Adipocyte (in vitro differentiated cells): ENCODE results near the gene GDF11.

Experiments used
- DNase-seq: peaks from one replicate; pipeline ENCODE4 v3.0.0-alpha.2; 2015; ENCODE audit warnings: low read depth
- H3K27me3 ChIP-seq: replicated peaks from 2 replicates; pipeline ENCODE4 v1.7.0; 2013; ENCODE audit warnings: mild to moderate bottlenecking, low read length, moderate library complexity; ENCODE audit not compliant: control insufficient read depth, insufficient read depth
- H3K36me3 ChIP-seq: 2 replicates; pipeline ENCODE4 v1.7.0; 2013; ENCODE audit warnings: low read length, mild to moderate bottlenecking, moderate library complexity; ENCODE audit not compliant: control insufficient read depth, insufficient read depth, severe bottlenecking
- H3K4me1 ChIP-seq: 2 replicates; pipeline ENCODE4 v1.7.0; 2013; ENCODE audit warnings: mild to moderate bottlenecking, low read length, moderate library complexity; ENCODE audit not compliant: control insufficient read depth, insufficient read depth
- H3K4me3 ChIP-seq: 2 replicates; pipeline ENCODE4 v1.7.0; 2013; ENCODE audit warnings: mild to moderate bottlenecking, low read length, moderate library complexity
- H3K9ac ChIP-seq: 2 replicates; pipeline ENCODE4 v1.7.0; 2013; ENCODE audit warnings: mild to moderate bottlenecking, low read length, moderate library complexity
- H3K9me3 ChIP-seq: 2 replicates; pipeline ENCODE4 v1.7.0; 2013; ENCODE audit warnings: mild to moderate bottlenecking, low read length, moderate library complexity; ENCODE audit not compliant: control insufficient read depth

GDF11 gene

GRCh38 chr12:55699471-55700055 is 43.4 kb upstream of the GDF11 start:
- no peak overlapping the region for H3K9ac ChIP-seq
- H3K36me3 ChIP-seq: peaks cover 71% of the 10 kb centered on the region
- no peaks in the 10 kb centered on the region for H3K9me3 ChIP-seq
- peaks cover 29% of the 10 kb centered on the region for H3K4me1 ChIP-seq
- no peak for DNase-seq
- H3K4me3 ChIP-seq: no peak overlapping the region
- H3K27me3 ChIP-seq: no peaks in the 10 kb centered on the region

- Histone ChIP-seq H3K9me3 (no peaks in the 10 kb centered on the region), H3K36me3 (peaks cover 68% of the 10 kb centered on the region)
- DNase-seq: peak; percentile 43
Observed at GRCh38 chr12:55700255-55701018, 42.5 kb upstream of the GDF11 start.

GRCh38 chr12:55702861-55703260 is 40.1 kb upstream of the GDF11 start:
- no peak for DNase-seq
- H3K36me3 ChIP-seq: peaks cover 43% of the 10 kb centered on the region
- no peaks in the 10 kb centered on the region for H3K9me3 ChIP-seq
- H3K4me3 ChIP-seq: peak overlapping the region; percentile 85
- no peak overlapping the region for H3K9ac ChIP-seq
- no peaks in the 10 kb centered on the region for H3K27me3 ChIP-seq
- H3K4me1 ChIP-seq: peaks cover 55% of the 10 kb centered on the region

More at GRCh38 chr12:55700255-55701018, 42.5 kb upstream of the GDF11 start:
- no peak overlapping the region for H3K4me3 ChIP-seq
- peaks cover 38% of the 10 kb centered on the region for H3K4me1 ChIP-seq
- H3K27me3 ChIP-seq: no peaks in the 10 kb centered on the region
- H3K9ac ChIP-seq: no peak overlapping the region

- Histone ChIP-seq H3K27me3 (no peaks in the 10 kb centered on the region), H3K36me3 (peaks cover 39% of the 10 kb centered on the region), H3K9me3 (no peaks in the 10 kb centered on the region), H3K9ac (peak overlapping the region; percentile 86), H3K4me1 (peaks cover 55% of the 10 kb centered on the region), H3K4me3 (peak overlapping the region; percentile 85)
- no peak for DNase-seq
Observed at GRCh38 chr12:55703288-55703687, 39.6 kb upstream of the GDF11 start.

- peak overlapping the region; percentile 86 for H3K9ac ChIP-seq
- H3K27me3 ChIP-seq: no peaks in the 10 kb centered on the region
- peak overlapping the region; percentile 85 for H3K4me3 ChIP-seq
- no peak for DNase-seq
- H3K4me1 ChIP-seq: peaks cover 63% of the 10 kb centered on the region
- peaks cover 34% of the 10 kb centered on the region for H3K36me3 ChIP-seq
- H3K9me3 ChIP-seq: no peaks in the 10 kb centered on the region
Observed at GRCh38 chr12:55703901-55704761, 38.8 kb upstream of the GDF11 start.

- H3K4me1 ChIP-seq: peaks cover 71% of the 10 kb centered on the region
- no peaks in the 10 kb centered on the region for H3K9me3 ChIP-seq
- no peak for DNase-seq
- no peaks in the 10 kb centered on the region for H3K27me3 ChIP-seq
- peaks cover 25% of the 10 kb centered on the region for H3K36me3 ChIP-seq
- peak overlapping the region; percentile 85 for H3K4me3 ChIP-seq
- peak overlapping the region; percentile 86 for H3K9ac ChIP-seq
Observed at GRCh38 chr12:55704824-55705718, 37.9 kb upstream of the GDF11 start.

GRCh38 chr12:55705782-55706402 is 37.0 kb upstream of the GDF11 start:
- Histone ChIP-seq H3K9me3 (no peaks in the 10 kb centered on the region), H3K4me1 (peaks cover 71% of the 10 kb centered on the region), H3K36me3 (peaks cover 17% of the 10 kb centered on the region), H3K4me3 (peak overlapping the region; percentile 85), H3K9ac (peak overlapping the region; percentile 86), H3K27me3 (no peaks in the 10 kb centered on the region)
- DNase-seq: no peak

GRCh38 chr12:55706568-55707218 is 36.2 kb upstream of the GDF11 start:
- no peak for DNase-seq
- Histone ChIP-seq H3K9ac (peak overlapping the region; percentile 86), H3K4me1 (peaks cover 71% of the 10 kb centered on the region), H3K9me3 (no peaks in the 10 kb centered on the region), H3K36me3 (peaks cover 12% of the 10 kb centered on the region), H3K4me3 (peak overlapping the region; percentile 85), H3K27me3 (no peaks in the 10 kb centered on the region)

- Histone ChIP-seq H3K4me1 (peaks cover 76% of the 10 kb centered on the region), H3K9me3 (no peaks in the 10 kb centered on the region), H3K27me3 (no peaks in the 10 kb centered on the region), H3K4me3 (peak overlapping the region; percentile 85), H3K36me3 (peaks cover 12% of the 10 kb centered on the region), H3K9ac (peak overlapping the region; percentile 86)
- peak; percentile 51 for DNase-seq
Observed at GRCh38 chr12:55707219-55707671, 35.7 kb upstream of the GDF11 start.
